Measurements from ENCODE around the gene ZNRF1. TPM values are rescaled to one million over a fixed set of nuclear protein-coding genes. Genes with fewer than 3 reads are reported as not detected.

The ZNRF1 gene
- total RNA-seq, 1 experiment from 2014 or later = 52.3 TPM

DNA sequence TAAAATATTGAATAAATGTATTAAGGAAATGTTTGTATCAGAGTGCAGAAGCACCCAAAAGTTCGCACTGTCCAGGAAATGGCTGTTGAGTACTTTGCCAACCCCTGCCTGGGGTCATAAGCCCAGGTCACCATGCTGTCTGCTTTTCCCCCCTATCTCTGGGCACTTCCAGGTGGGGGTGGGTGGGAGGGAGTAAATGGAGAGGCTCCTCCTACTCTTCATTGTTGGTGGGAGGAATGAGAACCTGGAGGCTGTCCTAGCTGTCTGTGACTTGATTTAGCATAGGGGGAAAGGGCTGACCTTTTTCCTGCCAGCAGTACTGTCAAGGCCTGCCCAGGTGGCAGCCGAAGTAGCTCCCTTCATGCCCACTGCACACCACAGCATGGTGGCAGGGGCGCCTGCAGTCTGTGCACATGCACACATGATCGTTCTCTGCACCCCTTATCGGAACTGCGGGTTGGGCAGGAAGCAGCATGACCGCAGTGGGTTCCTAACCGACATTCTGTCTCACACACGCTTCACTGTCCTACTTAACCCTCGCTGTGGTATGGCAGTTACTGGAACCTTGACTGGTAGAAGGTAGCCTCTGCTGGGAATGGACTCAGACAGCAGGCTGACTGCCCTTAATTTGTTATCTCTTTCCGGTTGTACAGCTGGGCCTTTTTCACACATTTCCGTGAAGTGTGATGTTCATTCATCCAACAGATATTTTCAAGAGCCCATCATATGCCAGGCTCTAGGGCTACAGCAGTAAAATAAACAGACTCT lies 76.3 kb downstream of the ZNRF1 start:
- no peaks in the 10 kb centered on the region for H3K36me3 ChIP-seq (ENCODE audit: control insufficient read depth, insufficient read depth, low read length)
- H3K27me3 ChIP-seq (ENCODE audit: control insufficient read depth, insufficient read depth, low read length) = no peaks in the 10 kb centered on the region
- no peak for DNase-seq (ENCODE audit: low read depth, low spot score)
- H3K4me1 ChIP-seq (ENCODE audit: control insufficient read depth, insufficient read depth, low read length) = peaks cover 11% of the 10 kb centered on the region
- CTCF ChIA-PET = no interaction called here
- in situ Hi-C loops (cut with HindIII; ENCODE audit: low pct_unique_long_range_greater_than_20kb, low sequenced_read_pairs) (no loop called here), intact Hi-C loops (cut with micrococcal nuclease; ENCODE audit: unreplicated experiment) (no loop called here)
- H3K9me3 ChIP-seq (ENCODE audit: control insufficient read depth, insufficient read depth, low read depth, low read length) = no peaks in the 10 kb centered on the region
- no peak for ATAC-seq
- BruUV-seq (replicated peaks) = no TSS peak
- TF ChIP-seq, protein P1, sequence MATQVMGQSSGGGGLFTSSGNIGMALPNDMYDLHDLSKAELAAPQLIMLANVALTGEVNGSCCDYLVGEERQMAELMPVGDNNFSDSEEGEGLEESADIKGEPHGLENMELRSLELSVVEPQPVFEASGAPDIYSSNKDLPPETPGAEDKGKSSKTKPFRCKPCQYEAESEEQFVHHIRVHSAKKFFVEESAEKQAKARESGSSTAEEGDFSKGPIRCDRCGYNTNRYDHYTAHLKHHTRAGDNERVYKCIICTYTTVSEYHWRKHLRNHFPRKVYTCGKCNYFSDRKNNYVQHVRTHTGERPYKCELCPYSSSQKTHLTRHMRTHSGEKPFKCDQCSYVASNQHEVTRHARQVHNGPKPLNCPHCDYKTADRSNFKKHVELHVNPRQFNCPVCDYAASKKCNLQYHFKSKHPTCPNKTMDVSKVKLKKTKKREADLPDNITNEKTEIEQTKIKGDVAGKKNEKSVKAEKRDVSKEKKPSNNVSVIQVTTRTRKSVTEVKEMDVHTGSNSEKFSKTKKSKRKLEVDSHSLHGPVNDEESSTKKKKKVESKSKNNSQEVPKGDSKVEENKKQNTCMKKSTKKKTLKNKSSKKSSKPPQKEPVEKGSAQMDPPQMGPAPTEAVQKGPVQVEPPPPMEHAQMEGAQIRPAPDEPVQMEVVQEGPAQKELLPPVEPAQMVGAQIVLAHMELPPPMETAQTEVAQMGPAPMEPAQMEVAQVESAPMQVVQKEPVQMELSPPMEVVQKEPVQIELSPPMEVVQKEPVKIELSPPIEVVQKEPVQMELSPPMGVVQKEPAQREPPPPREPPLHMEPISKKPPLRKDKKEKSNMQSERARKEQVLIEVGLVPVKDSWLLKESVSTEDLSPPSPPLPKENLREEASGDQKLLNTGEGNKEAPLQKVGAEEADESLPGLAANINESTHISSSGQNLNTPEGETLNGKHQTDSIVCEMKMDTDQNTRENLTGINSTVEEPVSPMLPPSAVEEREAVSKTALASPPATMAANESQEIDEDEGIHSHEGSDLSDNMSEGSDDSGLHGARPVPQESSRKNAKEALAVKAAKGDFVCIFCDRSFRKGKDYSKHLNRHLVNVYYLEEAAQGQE (IDR thresholded peaks at IDR 0.05; ENCODE audit: insufficient read depth in 1 of 2, low read depth in 2 of 2, low read length in 1 of 2) = no peak
- H3K27ac ChIP-seq (ENCODE audit: low read length) = no peak overlapping the region
- POLR2A ChIA-PET = no interaction called here
- H3K4me3 ChIP-seq (ENCODE audit: low read depth in 2 of 2, low read length in 2 of 2) = no peak overlapping the region

DNA sequence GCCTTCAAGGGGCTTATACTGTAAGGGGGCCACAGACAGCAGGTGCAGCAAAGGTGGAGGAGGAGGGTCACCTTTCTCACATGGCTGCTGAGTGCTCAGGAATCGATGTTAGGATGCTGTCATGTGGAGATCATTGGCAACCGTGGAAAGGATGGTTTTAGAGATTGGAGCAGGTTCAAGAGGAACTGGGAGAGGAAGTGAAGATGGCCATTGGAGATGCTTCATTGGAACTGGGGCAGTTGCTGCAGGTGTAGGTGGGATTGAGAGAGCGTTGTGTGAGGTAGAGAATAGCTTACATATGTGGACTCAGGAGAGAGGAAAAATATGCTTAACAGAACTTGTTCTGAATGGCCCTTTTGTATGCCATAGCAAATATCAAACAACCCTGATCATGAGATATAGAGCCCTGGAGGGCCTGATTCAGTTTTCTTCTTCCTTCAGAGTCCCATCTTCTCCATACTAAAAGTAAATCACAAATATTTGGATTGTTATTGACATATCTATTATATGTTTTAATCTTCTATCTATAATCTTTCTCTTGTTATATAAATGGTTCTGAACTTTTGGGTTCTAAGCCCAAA lies 77.0 kb downstream of the ZNRF1 start:
- in situ Hi-C loops (cut with HindIII; ENCODE audit: low pct_unique_long_range_greater_than_20kb, low sequenced_read_pairs) (no loop called here), intact Hi-C loops (cut with micrococcal nuclease; ENCODE audit: unreplicated experiment) (no loop called here)
- ChIA-PET POLR2A (no interaction called here), CTCF (no interaction called here)
- Histone ChIP-seq H3K27me3 (ENCODE audit: control insufficient read depth, insufficient read depth, low read length) (no peaks in the 10 kb centered on the region), H3K4me1 (ENCODE audit: control insufficient read depth, insufficient read depth, low read length) (peaks cover 13% of the 10 kb centered on the region), H3K27ac (ENCODE audit: low read length) (no peak overlapping the region), H3K4me3 (ENCODE audit: low read depth in 2 of 2, low read length in 2 of 2) (no peak overlapping the region), H3K36me3 (ENCODE audit: control insufficient read depth, insufficient read depth, low read length) (no peaks in the 10 kb centered on the region), H3K9me3 (ENCODE audit: control insufficient read depth, insufficient read depth, low read depth, low read length) (no peaks in the 10 kb centered on the region)
- DNase-seq (ENCODE audit: low read depth, low spot score) (no peak), ATAC-seq (no peak)
- no peak for TF ChIP-seq TCF7L2 (IDR thresholded peaks at IDR 0.05; ENCODE audit: low read depth, low read length)
- TF ChIP-seq, protein P1 (IDR thresholded peaks at IDR 0.05; ENCODE audit: insufficient read depth in 1 of 2, low read depth in 2 of 2, low read length in 1 of 2) = no peak
- TF ChIP-seq SIN3A (IDR thresholded peaks at IDR 0.05; ENCODE audit: borderline replicate concordance, insufficient read depth, low read depth, low read length) = no peak
- TF ChIP-seq, protein P2, sequence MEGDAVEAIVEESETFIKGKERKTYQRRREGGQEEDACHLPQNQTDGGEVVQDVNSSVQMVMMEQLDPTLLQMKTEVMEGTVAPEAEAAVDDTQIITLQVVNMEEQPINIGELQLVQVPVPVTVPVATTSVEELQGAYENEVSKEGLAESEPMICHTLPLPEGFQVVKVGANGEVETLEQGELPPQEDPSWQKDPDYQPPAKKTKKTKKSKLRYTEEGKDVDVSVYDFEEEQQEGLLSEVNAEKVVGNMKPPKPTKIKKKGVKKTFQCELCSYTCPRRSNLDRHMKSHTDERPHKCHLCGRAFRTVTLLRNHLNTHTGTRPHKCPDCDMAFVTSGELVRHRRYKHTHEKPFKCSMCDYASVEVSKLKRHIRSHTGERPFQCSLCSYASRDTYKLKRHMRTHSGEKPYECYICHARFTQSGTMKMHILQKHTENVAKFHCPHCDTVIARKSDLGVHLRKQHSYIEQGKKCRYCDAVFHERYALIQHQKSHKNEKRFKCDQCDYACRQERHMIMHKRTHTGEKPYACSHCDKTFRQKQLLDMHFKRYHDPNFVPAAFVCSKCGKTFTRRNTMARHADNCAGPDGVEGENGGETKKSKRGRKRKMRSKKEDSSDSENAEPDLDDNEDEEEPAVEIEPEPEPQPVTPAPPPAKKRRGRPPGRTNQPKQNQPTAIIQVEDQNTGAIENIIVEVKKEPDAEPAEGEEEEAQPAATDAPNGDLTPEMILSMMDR (IDR thresholded peaks at IDR 0.05) = no peak
- TF ChIP-seq POLR2AphosphoS5 (IDR thresholded peaks at IDR 0.05; ENCODE audit: low read depth, low read length) = no peak
- no TSS peak for BruUV-seq (replicated peaks)
